Transverse colon (tissue), 4 donors: Measurements from ENCODE around the gene RMI1. TPM values are rescaled to one million over a fixed set of nuclear protein-coding genes. Genes with fewer than 3 reads are reported as not detected.

ENCODE experiments used
- DNase-seq: peaks from one replicate; pipeline ENCODE4 v3.0.0-alpha.2; 2019
- H3K27ac ChIP-seq, 4 donors: fragments of 200-600 bp; sonication (generic); 2 replicates each; pipeline ENCODE4 v1.5.1; 2016 to 2018; ENCODE audit warnings: inconsistent platforms in 4 of 4
- H3K27me3 ChIP-seq: fragments of 200-600 bp; sonication (generic); 2 replicates; pipeline ENCODE4 v1.5.1; 2017; ENCODE audit warnings: inconsistent platforms
- H3K36me3 ChIP-seq, 4 donors: fragments of 200-600 bp; sonication (generic); 2 replicates each; pipeline ENCODE4 v1.5.1; 2017 to 2019; ENCODE audit warnings: inconsistent platforms in 4 of 4
- H3K4me1 ChIP-seq, 4 donors: fragments of 200-600 bp; sonication (generic); 2 replicates each; pipeline ENCODE4 v1.5.1; 2017 to 2020; ENCODE audit warnings: inconsistent platforms in 4 of 4
- H3K4me3 ChIP-seq, 4 donors: fragments of 200-600 bp; sonication (generic); 1 replicate in 1 of 4; 2 replicates in 3 of 4; pipeline versions ENCODE4 v1.5.1 to v1.6.1; 2017 to 2019; ENCODE audit warnings: inconsistent platforms in 4 of 4
- H3K9me3 ChIP-seq, 2 donors: fragments of 200-600 bp; sonication (generic); 2 replicates each; pipeline ENCODE4 v1.5.1; 2017 to 2019; ENCODE audit warnings: inconsistent platforms in 2 of 2
- CTCF ChIP-seq, 5 experiments: fragments of 200-600 bp in 3 of 5; fragments of 450-650 bp in 2 of 5; sonication (generic) in 3 of 5; IDR thresholded peaks; 1 replicate in 2 of 5; 2 replicates in 3 of 5; pipeline ENCODE4 v1.5.1; 2016 to 2017; ENCODE audit warnings: antibody characterized with exemption in 5 of 5, inconsistent platforms in 3 of 5, mild to moderate bottlenecking in 2 of 5, moderate library complexity in 1 of 5
- EP300 ChIP-seq: sonication (generic); formaldehyde crosslinking; IDR thresholded peaks from one replicate; pipeline ENCODE4 v1.6.1; 2017; ENCODE audit warnings: antibody characterized with exemption, low read depth
- POLR2A ChIP-seq: fragments of 450-650 bp; IDR thresholded peaks from one replicate; pipeline ENCODE4 v1.6.1; 2016; ENCODE audit warnings: antibody characterized with exemption, mild to moderate bottlenecking, moderate library complexity
- POLR2AphosphoS5 ChIP-seq, 3 donors: sonication (generic); formaldehyde crosslinking; IDR thresholded peaks; one replicate each; pipeline ENCODE4 v1.6.1; 2016; ENCODE audit warnings: antibody characterized with exemption in 3 of 3
- WGBS, 2 donors: methylation state at CpG; one replicate each; pipeline ENCODE4 v1.1.5; 2018; ENCODE audit warnings: low coverage in 1 of 2; 5-methylcytosine and 5-hydroxymethylcytosine counted together
- in situ Hi-C, 4 donors: fragments of 200-750 bp; cut with MboI; loops; one replicate each; pipeline versions ENCODE4 v1.15.0 to v1.15.1; 2017; ENCODE audit warnings: low sequenced_read_pairs in 3 of 4, low pct_ligation_motif_present in 1 of 4, low pct_unique_long_range_greater_than_20kb in 1 of 4
- intact Hi-C: fragments of 100-400 bp; cut with DNase I; formaldehyde crosslinking; loops from one replicate; pipeline ENCODE4 v1.15.1; 2023; ENCODE audit warnings: low total_unique reads
- total RNA-seq, 4 donors: library from RNA; depleted of rRNA; stranded (reverse); fragments of >200 nt; gene quantifications; one replicate each; pipeline ENCODE4 v1.1.0, GENCODE V29; 2016

Gene RMI1
- total RNA-seq, 4 donors from 2014 or later, result 1.8 to 13.1 (median 9.1) TPM

GRCh38 chr9:83933790-83934189 lies 46.8 kb upstream of the RMI1 start:
- intact Hi-C loops (no loop called here), in situ Hi-C loops (loop anchor here (5.0 to 25.0 kb wide), 6 partner anchors 229 to 389 kb away; no protein-coding TSS in a partner anchor)
- DNase-seq, result no peak
- Histone ChIP-seq H3K4me1 (peaks cover 0 to 5% (median 4%) of the 10 kb centered on the region in 4 donors), H3K27me3 (no peaks in the 10 kb centered on the region), H3K9me3 (no peaks in the 10 kb centered on the region), H3K4me3 (no peak overlapping the region), H3K36me3 (peaks cover 0 to 2% (median 0%) of the 10 kb centered on the region in 4 donors), H3K27ac (no peak overlapping the region)
- WGBS, 2 donors, result 82 to 89% methylated on average over 3 of the region's 3 CpGs
- no peak for TF ChIP-seq POLR2A
- TF ChIP-seq EP300, result no peak
- no peak for TF ChIP-seq CTCF (IDR thresholded peaks at IDR 0.05)
- TF ChIP-seq POLR2AphosphoS5 (IDR thresholded peaks at IDR 0.05), result no peak

- in situ Hi-C loops, result loop anchor here (5.0 to 25.0 kb wide), 7 partner anchors 228 to 388 kb away; no protein-coding TSS in a partner anchor
- no peaks in the 10 kb centered on the region for H3K27me3 ChIP-seq
- TF ChIP-seq CTCF (IDR thresholded peaks at IDR 0.05), result no peak
- TF ChIP-seq POLR2A, result no peak
- no peak for TF ChIP-seq EP300
- no peak for TF ChIP-seq POLR2AphosphoS5 (IDR thresholded peaks at IDR 0.05)
- H3K9me3 ChIP-seq, result no peaks in the 10 kb centered on the region
- no peak overlapping the region for H3K27ac ChIP-seq
- 67 to 74% methylated on average over 5 of the region's 5 CpGs for WGBS, 2 donors
- peaks cover 0 to 4% (median 0%) of the 10 kb centered on the region in 4 donors for H3K36me3 ChIP-seq
- intact Hi-C loops, result loop anchor here (5.0 kb wide), 2 partner anchors 238 to 328 kb away; no protein-coding TSS in a partner anchor
- H3K4me3 ChIP-seq, result no peak overlapping the region
- H3K4me1 ChIP-seq, result peaks cover 0 to 5% (median 4%) of the 10 kb centered on the region in 4 donors
- no peak for DNase-seq
These were observed 45.9 kb upstream of the RMI1 start for GRCh38 chr9:83934569-83935275.

- WGBS, 2 donors, result 73 to 74% methylated on average over 3 of the region's 3 CpGs
- Histone ChIP-seq H3K4me3 (no peak overlapping the region), H3K27me3 (no peaks in the 10 kb centered on the region), H3K9me3 (no peaks in the 10 kb centered on the region), H3K4me1 (peaks cover 0 to 5% (median 4%) of the 10 kb centered on the region in 4 donors), H3K27ac (no peak overlapping the region), H3K36me3 (peaks cover 0 to 4% (median 0%) of the 10 kb centered on the region in 4 donors)
- DNase-seq, result no peak
- intact Hi-C loops (loop anchor here (5.0 kb wide), 2 partner anchors 237 to 327 kb away; no protein-coding TSS in a partner anchor), in situ Hi-C loops (loop anchor here (5.0 to 25.0 kb wide), 6 partner anchors 227 to 379 kb away; no protein-coding TSS in a partner anchor)
- TF ChIP-seq POLR2A (no peak), CTCF (IDR thresholded peaks at IDR 0.05) (no peak), POLR2AphosphoS5 (IDR thresholded peaks at IDR 0.05) (no peak), EP300 (no peak)
These were observed 45.2 kb upstream of the RMI1 start for GRCh38 chr9:83935276-83935935.

- no peak for DNase-seq
- no peak for TF ChIP-seq CTCF (IDR thresholded peaks at IDR 0.05)
- no peak for TF ChIP-seq POLR2A
- TF ChIP-seq POLR2AphosphoS5 (IDR thresholded peaks at IDR 0.05), result no peak
- no peak for TF ChIP-seq EP300
- no peaks in the 10 kb centered on the region for H3K27me3 ChIP-seq
- in situ Hi-C loops (loop anchor here (5.0 to 25.0 kb wide), 6 partner anchors 226 to 378 kb away; no protein-coding TSS in a partner anchor), intact Hi-C loops (loop anchor here (5.0 kb wide), 2 partner anchors 236 to 326 kb away; no protein-coding TSS in a partner anchor)
- H3K36me3 ChIP-seq, result peaks cover 0 to 4% (median 0%) of the 10 kb centered on the region in 4 donors
- H3K4me1 ChIP-seq, result peaks cover 0 to 5% (median 4%) of the 10 kb centered on the region in 4 donors
- no peak overlapping the region for H3K27ac ChIP-seq
- H3K9me3 ChIP-seq, result no peaks in the 10 kb centered on the region
- H3K4me3 ChIP-seq, result no peak overlapping the region
- 79 to 86% methylated on average over 6 of the region's 6 CpGs for WGBS, 2 donors
These were observed 44.1 kb upstream of the RMI1 start for GRCh38 chr9:83936523-83936922.
